Measurements from ENCODE around the gene HOXB9.

The HOXB9 gene

GRCh38 chr17:48599354-48599753 is 26.8 kb downstream of the HOXB9 start:
- in situ Hi-C loops (cut with MboI; ENCODE audit: low sequenced_read_pairs): loop anchor here (10.0 kb wide), 1 partner anchor 265 kb away; no protein-coding TSS in a partner anchor

- in situ Hi-C loops (cut with MboI; ENCODE audit: low sequenced_read_pairs): loop anchor here (10.0 kb wide), 1 partner anchor 264 kb away; no protein-coding TSS in a partner anchor
These were observed 27.4 kb downstream of the HOXB9 start for GRCh38 chr17:48598736-48599135.

GRCh38 chr17:48597778-48598631 is 28.2 kb downstream of the HOXB9 start:
- in situ Hi-C loops (cut with MboI; ENCODE audit: low sequenced_read_pairs): loop anchor here (10.0 kb wide), 1 partner anchor 263 kb away; no protein-coding TSS in a partner anchor

- in situ Hi-C loops (cut with MboI; ENCODE audit: low sequenced_read_pairs): loop anchor here (10.0 kb wide), 1 partner anchor 263 kb away; no protein-coding TSS in a partner anchor
These were observed 28.7 kb downstream of the HOXB9 start for GRCh38 chr17:48597528-48597777.

GRCh38 chr17:48596735-48597527 is 29.2 kb downstream of the HOXB9 start:
- in situ Hi-C loops (cut with MboI; ENCODE audit: low sequenced_read_pairs): loop anchor here (10.0 kb wide), 1 partner anchor 262 kb away; no protein-coding TSS in a partner anchor

- in situ Hi-C loops (cut with MboI; ENCODE audit: low sequenced_read_pairs): loop anchor here (10.0 kb wide), 1 partner anchor 261 kb away; no protein-coding TSS in a partner anchor
These were observed 30.0 kb downstream of the HOXB9 start for GRCh38 chr17:48596000-48596734.

- in situ Hi-C loops (cut with MboI; ENCODE audit: low sequenced_read_pairs): loop anchor here (10.0 kb wide), 1 partner anchor 261 kb away; no protein-coding TSS in a partner anchor
These were observed 30.7 kb downstream of the HOXB9 start for GRCh38 chr17:48595278-48595999.

GRCh38 chr17:48594538-48595277 is 31.4 kb downstream of the HOXB9 start:
- in situ Hi-C loops (cut with MboI; ENCODE audit: low sequenced_read_pairs): loop anchor here (10.0 kb wide), 1 partner anchor 260 kb away; no protein-coding TSS in a partner anchor

- in situ Hi-C loops (cut with MboI; ENCODE audit: low sequenced_read_pairs): loop anchor here (10.0 kb wide), 1 partner anchor 259 kb away; no protein-coding TSS in a partner anchor
These were observed 32.2 kb downstream of the HOXB9 start for GRCh38 chr17:48593840-48594537.

- in situ Hi-C loops (cut with MboI; ENCODE audit: low sequenced_read_pairs): loop anchor here (10.0 kb wide), 1 partner anchor 258 kb away; no protein-coding TSS in a partner anchor
These were observed 32.9 kb downstream of the HOXB9 start, which contains the start of gene HOXB5 for GRCh38 chr17:48593126-48593829. TSS of gene HOXB5 (minus strand) at chr17:48593779. CDS start at chr17:48593682, 97 bp downstream.

GRCh38 chr17:48592577-48592976 is 33.6 kb downstream of the HOXB9 start:
- in situ Hi-C loops (cut with MboI; ENCODE audit: low sequenced_read_pairs): loop anchor here (10.0 kb wide), 1 partner anchor 258 kb away; no protein-coding TSS in a partner anchor

- in situ Hi-C loops (cut with MboI; ENCODE audit: low sequenced_read_pairs): loop anchor here (10.0 kb wide), 1 partner anchor 257 kb away; no protein-coding TSS in a partner anchor
These were observed 34.1 kb downstream of the HOXB9 start for GRCh38 chr17:48592057-48592514.

GRCh38 chr17:48591255-48592056 is 34.7 kb downstream of the HOXB9 start:
- in situ Hi-C loops (cut with MboI; ENCODE audit: low sequenced_read_pairs): loop anchor here (10.0 kb wide), 1 partner anchor 257 kb away; no protein-coding TSS in a partner anchor

- in situ Hi-C loops (cut with MboI; ENCODE audit: low sequenced_read_pairs): loop anchor here (10.0 kb wide), 1 partner anchor 256 kb away; no protein-coding TSS in a partner anchor
These were observed 35.5 kb downstream of the HOXB9 start for GRCh38 chr17:48590607-48591161.

GRCh38 chr17:48589831-48590606 is 36.1 kb downstream of the HOXB9 start, which contains the start of gene HOXB3:
TSS of gene HOXB3 (minus strand) at chr17:48590241. CDS start at chr17:48552474, 37,767 bp downstream.
- in situ Hi-C loops (cut with MboI; ENCODE audit: low sequenced_read_pairs): loop anchor here (10.0 kb wide), 1 partner anchor 255 kb away; no protein-coding TSS in a partner anchor
